Large intestine (tissue), 3 donors: ENCODE data around the gene EYA2. TPM values are rescaled to one million over a fixed set of nuclear protein-coding genes. Genes with fewer than 3 reads are reported as not detected.
"Not testable (repeated sequence)": the region's sequence is repeated elsewhere in the genome, so short reads cannot be mapped to it uniquely, and the experiment has no call there.

Source experiments
- DNase-seq, 2 donors: peaks; one replicate each; pipeline versions ENCODE4 v3.0.0 to v3.0.0-alpha.2; 2013
- H3K27ac ChIP-seq: one replicate; pipeline ENCODE4 v1.5.1; 2013; ENCODE audit warnings: low read length
- H3K27me3 ChIP-seq: 2 replicates; pipeline ENCODE4 v1.6.1; 2013; ENCODE audit warnings: low read length; ENCODE audit not compliant: control insufficient read depth, insufficient read depth
- H3K36me3 ChIP-seq: 2 replicates; pipeline ENCODE4 v1.6.1; 2013; ENCODE audit warnings: low read length; ENCODE audit not compliant: control insufficient read depth, insufficient read depth
- H3K4me1 ChIP-seq: one replicate; pipeline ENCODE4 v1.6.1; 2013; ENCODE audit warnings: low read length; ENCODE audit not compliant: control insufficient read depth, insufficient read depth
- H3K4me3 ChIP-seq: one replicate; pipeline ENCODE4 v1.5.1; 2013; ENCODE audit warnings: low read length
- H3K9me3 ChIP-seq: one replicate; pipeline ENCODE4 v1.6.1; 2013; ENCODE audit warnings: mild to moderate bottlenecking, low read depth, low read length, moderate library complexity; ENCODE audit not compliant: control insufficient read depth
- whole genome bisulfite sequencing: methylation state at CpG from one replicate; pipeline ENCODE4 v1.1.5; 2013; ENCODE audit warnings: low lambda C conversion rate; ENCODE audit not compliant: insufficient coverage; 5-methylcytosine and 5-hydroxymethylcytosine counted together
- polyA plus RNA-seq: library from polyadenylated mRNA; unstranded; fragments of 120-200 nt; gene quantifications from one replicate; pipeline ENCODE4 v1.2.1, GENCODE V29; 2013

EYA2 gene
- polyA plus RNA-seq, 1 donor = 0.72 TPM

GRCh38 chr20:46929902-46930301, 35.3 kb downstream of the EYA2 start:
- peaks cover 17% of the 10 kb centered on the region for H3K27me3 ChIP-seq
- no peaks in the 10 kb centered on the region for H3K36me3 ChIP-seq
- WGBS = 83% methylated on average over 1 of the region's 1 CpG
- no peak overlapping the region for H3K4me3 ChIP-seq
- no peak overlapping the region for H3K27ac ChIP-seq
- DNase-seq = no peak
- no peaks in the 10 kb centered on the region for H3K4me1 ChIP-seq
- no peaks in the 10 kb centered on the region for H3K9me3 ChIP-seq

- Histone ChIP-seq H3K4me1 (no peaks in the 10 kb centered on the region), H3K9me3 (no peaks in the 10 kb centered on the region), H3K27me3 (peaks cover 17% of the 10 kb centered on the region), H3K4me3 (no peak overlapping the region), H3K36me3 (no peaks in the 10 kb centered on the region), H3K27ac (no peak overlapping the region)
- WGBS = no CpG with 5 or more reads among the region's 9 CpGs
- DNase-seq = no peak
These were observed 36.1 kb downstream of the EYA2 start for GRCh38 chr20:46930640-46931339.

DNA sequence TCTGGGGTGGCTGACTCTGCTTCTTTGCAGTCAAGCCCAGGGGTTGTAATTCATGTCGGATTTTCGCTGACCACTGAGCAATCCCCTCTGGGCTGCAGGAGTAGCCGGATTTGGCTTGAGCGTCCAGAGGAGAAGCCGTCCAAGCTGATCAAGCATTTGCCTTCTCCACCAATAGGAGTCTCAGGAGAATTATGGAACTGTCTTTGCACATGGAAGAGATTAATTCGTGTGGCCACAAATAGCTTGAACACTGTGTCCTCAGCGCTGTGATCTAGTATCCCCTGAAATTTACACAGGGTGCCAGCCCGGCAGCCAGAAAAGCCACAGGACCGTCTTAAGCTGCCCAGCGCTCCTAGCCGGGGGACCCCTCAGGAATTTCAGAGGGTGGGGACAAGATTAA, 37.1 kb downstream of the EYA2 start:
- H3K4me1 ChIP-seq = no peaks in the 10 kb centered on the region
- peaks cover 17% of the 10 kb centered on the region for H3K27me3 ChIP-seq

GRCh38 chr20:46932439-46932838, 37.8 kb downstream of the EYA2 start:
- not testable (repeated sequence) for H3K36me3 ChIP-seq, H3K4me1 ChIP-seq, H3K9me3 ChIP-seq, DNase-seq, H3K4me3 ChIP-seq, H3K27ac ChIP-seq
- H3K27me3 ChIP-seq = peaks cover 14% of the 10 kb centered on the region
- no CpG with 5 or more reads among the region's 10 CpGs for whole genome bisulfite sequencing

More for the DNA sequence above, 37.1 kb downstream of the EYA2 start:
- no peaks in the 10 kb centered on the region for H3K9me3 ChIP-seq
- no peaks in the 10 kb centered on the region for H3K36me3 ChIP-seq
- DNase-seq = no peak
- H3K4me3 ChIP-seq = no peak overlapping the region
- no peak overlapping the region for H3K27ac ChIP-seq
- WGBS = 100% methylated on average over 1 of the region's 11 CpGs

DNA sequence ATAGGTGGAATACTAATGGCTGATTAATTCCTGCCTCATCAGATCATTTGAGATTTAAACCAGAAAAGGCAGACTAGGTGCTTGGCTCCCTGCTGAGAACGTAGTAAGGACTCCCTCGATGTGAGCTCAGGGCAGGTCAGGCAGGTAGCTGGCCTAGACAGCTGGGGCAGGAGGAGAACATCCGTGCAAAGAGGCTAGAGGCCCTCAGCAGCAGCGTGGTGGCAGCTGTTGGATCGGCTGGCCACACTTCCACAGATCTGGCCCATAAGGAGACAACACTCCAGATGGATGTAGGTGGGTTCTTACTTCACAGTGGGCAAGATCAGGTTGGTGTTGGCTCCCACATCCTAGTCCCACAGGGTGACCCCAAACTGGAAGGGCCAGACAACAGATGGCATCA, 38.5 kb downstream of the EYA2 start:
- DNase-seq = no peak
- Histone ChIP-seq H3K9me3 (no peaks in the 10 kb centered on the region), H3K4me1 (no peaks in the 10 kb centered on the region), H3K27ac (no peak overlapping the region), H3K4me3 (no peak overlapping the region), H3K27me3 (peaks cover 14% of the 10 kb centered on the region), H3K36me3 (no peaks in the 10 kb centered on the region)
- no CpG with 5 or more reads among the region's 5 CpGs for WGBS

DNA sequence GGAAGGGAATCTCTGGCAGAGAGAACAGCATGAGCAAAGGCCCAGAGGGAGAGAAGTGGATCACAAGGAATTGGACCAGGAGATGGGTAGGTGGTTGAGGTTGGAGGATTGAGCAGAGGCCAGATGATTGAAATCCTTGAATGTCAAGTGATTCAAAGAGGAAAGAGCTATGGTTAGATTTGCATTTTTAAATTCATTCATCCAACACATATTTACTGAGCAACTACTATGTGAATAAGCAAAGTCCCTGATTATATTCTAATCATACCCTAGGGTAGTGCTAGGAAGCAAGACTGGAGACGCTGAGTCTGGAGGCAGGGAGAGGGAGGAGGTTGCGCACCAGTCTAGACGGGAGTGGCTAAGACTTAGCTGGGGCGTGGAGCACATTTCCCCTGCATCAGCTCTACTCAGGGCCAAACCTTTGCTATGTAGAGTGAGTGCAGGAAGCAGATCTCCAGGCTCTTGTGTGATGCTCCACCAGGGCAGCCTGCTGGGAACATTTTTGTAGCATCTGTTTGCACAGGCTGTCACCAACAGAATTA, 40.2 kb downstream of the EYA2 start:
- H3K36me3 ChIP-seq = no peaks in the 10 kb centered on the region
- WGBS = no CpG with 5 or more reads among the region's 4 CpGs
- H3K4me3 ChIP-seq = no peak overlapping the region
- H3K4me1 ChIP-seq = no peaks in the 10 kb centered on the region
- H3K27me3 ChIP-seq = peaks cover 8% of the 10 kb centered on the region
- H3K27ac ChIP-seq = no peak overlapping the region
- no peaks in the 10 kb centered on the region for H3K9me3 ChIP-seq
- DNase-seq = no peak

DNA sequence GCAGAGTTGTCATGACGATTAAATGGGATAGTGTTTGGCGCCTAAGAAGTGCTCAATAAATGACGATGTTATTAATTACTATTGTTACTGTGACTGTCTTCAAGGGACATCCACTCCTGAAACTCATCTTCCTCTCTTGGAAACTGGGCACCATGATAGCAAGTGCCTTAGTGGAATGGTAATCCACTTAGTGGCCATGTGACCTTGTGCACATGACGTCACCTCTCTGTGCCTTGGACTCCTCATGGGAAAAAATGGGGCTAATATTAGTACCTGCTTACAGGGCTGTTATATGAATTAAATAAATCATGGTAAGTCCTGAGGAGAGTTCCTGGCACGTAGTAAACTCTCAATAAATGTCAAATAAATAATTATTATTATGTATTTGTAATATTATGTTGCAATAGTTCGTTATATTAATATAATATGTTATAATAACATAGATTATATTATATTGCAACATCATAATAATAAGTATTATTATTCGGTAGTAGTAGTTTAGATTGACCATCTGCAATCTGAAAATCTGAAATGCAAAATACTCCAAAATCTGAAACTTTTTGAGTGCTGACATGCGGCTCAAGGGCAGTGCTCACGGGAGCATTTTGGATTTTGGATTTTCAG, 40.9 kb downstream of the EYA2 start:
- H3K27ac ChIP-seq = no peak overlapping the region
- H3K27me3 ChIP-seq = peaks cover 8% of the 10 kb centered on the region
- DNase-seq = no peak
- no peaks in the 10 kb centered on the region for H3K4me1 ChIP-seq
- H3K9me3 ChIP-seq = no peaks in the 10 kb centered on the region
- H3K4me3 ChIP-seq = no peak overlapping the region
- no peaks in the 10 kb centered on the region for H3K36me3 ChIP-seq
- 90% methylated on average over 3 of the region's 9 CpGs for WGBS

GRCh38 chr20:46936415-46937156, 41.9 kb downstream of the EYA2 start:
- Histone ChIP-seq H3K4me1 (no peaks in the 10 kb centered on the region), H3K27me3 (peaks cover 8% of the 10 kb centered on the region), H3K9me3 (no peaks in the 10 kb centered on the region), H3K4me3 (no peak overlapping the region), H3K36me3 (no peaks in the 10 kb centered on the region), H3K27ac (no peak overlapping the region)
- 25% methylated on average over 1 of the region's 18 CpGs for WGBS
- no peak for DNase-seq

DNA sequence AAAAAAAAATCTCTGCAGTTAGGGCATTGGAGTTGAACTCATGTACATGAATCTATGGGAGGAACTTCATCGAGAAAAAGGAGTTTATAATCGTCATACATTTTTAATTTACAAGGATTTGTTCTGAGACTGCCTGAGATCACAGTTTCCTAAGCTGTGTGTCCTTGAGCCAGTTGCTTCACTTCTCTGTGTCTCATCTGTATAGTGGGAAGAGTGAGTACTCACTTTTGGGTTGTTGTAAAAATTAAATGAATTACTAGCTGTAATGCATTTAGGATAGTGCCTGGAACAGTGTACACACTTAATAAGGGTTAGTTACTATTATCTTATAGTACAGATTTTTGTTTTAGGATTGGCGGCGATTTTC, 42.5 kb downstream of the EYA2 start:
- no CpG with 5 or more reads among the region's 4 CpGs for WGBS

DNA sequence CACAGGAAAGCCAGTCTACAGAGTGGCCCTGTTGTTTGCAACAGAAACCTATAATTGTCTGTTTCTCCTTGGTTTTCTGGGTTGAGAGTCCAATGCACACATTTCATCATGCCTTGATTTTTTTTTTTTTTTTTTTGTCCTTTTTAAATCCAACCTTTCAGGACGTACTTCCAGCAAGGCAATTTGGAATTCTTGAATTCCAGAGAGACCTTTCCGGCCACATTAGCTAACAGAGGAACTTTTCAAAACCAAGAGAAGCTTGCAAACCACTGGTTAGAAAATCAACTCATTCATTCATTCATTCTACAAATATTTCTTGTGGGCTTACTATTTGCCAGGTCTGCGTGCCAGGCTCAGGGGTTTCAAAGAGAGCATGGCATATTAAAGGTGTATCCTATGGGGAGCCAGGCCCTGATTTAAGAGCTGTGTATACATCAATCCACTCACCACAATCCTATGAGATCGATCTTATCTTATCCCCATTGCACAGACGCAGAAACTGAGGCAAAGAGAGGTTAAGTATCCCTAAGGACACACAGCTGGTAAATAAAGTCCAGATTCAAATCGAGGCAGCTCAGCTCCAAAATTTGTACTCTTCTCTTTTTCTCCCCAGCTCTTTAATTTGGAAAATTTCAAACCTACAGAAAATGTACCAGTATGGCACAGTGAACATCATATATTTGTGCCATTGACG, 43.0 kb downstream of the EYA2 start:
- no peaks in the 10 kb centered on the region for H3K36me3 ChIP-seq
- no peak overlapping the region for H3K4me3 ChIP-seq
- no peak overlapping the region for H3K27ac ChIP-seq
- H3K4me1 ChIP-seq = no peaks in the 10 kb centered on the region
- no peaks in the 10 kb centered on the region for H3K9me3 ChIP-seq
- H3K27me3 ChIP-seq = peaks cover 8% of the 10 kb centered on the region
- WGBS = 100% methylated on average over 1 of the region's 7 CpGs
- DNase-seq = no peak

More for the DNA sequence above, 42.5 kb downstream of the EYA2 start:
- Histone ChIP-seq H3K4me1 (no peaks in the 10 kb centered on the region), H3K27me3 (peaks cover 8% of the 10 kb centered on the region), H3K4me3 (no peak overlapping the region), H3K27ac (no peak overlapping the region), H3K36me3 (no peaks in the 10 kb centered on the region), H3K9me3 (no peaks in the 10 kb centered on the region)
- DNase-seq = no peak
